GDM1 (cell line): ENCODE results near the gene PID1.

Experiments used
- DNase-seq: peaks from one replicate; lab custom pipeline; 2025; lab: John Stamatoyannopoulos, UW

The PID1 gene

DNA sequence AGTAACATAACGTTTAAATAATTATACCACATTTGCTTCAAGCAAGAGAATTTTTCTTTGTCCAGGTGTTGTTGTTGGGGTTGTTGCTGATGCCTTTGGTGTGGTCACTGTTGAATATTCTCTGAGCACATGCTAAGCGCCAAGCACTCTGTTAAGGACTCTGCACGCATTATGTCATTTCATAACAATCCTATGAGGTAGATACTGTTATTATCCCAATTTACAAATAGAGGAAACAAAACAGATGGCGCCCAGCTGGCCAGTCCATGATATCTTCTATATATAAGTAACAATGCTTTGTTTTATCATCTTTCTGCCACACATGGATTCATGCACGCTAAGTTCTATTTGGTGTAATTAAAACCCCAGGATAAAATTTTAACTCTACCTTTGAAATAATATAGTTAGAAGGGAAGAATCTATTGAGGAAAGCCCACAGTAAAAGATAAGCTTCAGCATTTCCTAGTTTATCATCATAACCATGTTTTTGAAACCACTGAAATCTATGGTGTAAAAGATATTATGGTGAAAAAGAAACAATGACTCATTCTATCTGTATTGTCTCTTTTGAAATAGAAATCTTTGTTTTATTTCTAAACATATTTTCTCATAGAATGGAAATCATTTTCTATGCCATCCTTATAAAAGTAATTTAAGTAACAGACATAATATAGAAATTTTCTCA, 199.7 kb downstream of the PID1 start:
- no peak for DNase-seq

DNA sequence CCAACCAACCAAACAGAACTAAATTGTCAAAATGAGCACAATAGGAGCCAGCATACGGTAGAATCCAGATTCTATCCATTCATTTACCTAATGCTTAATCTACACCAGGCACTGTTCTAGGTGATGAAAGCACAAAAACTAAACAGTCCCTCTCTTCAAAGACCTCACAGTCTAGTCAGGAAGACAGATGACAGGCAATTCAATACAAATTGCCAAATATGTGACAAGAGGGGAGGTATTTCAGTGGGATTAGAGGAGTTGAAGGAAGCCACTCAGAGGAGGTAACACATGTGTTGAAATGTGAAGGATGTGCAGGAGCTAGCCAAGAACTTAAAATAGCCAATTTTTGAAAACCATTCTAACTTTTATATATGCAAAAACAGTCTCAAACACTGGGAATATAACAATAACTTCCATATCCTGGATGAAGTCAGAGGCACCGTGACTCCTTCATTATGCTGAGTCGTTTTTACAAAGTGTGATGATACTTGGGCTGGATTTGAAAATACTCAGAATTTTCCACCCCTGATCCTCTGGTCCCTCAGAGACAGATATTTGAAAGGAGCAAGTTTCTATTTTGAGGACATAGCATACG, 204.9 kb downstream of the PID1 start:
- no peak for DNase-seq

DNA sequence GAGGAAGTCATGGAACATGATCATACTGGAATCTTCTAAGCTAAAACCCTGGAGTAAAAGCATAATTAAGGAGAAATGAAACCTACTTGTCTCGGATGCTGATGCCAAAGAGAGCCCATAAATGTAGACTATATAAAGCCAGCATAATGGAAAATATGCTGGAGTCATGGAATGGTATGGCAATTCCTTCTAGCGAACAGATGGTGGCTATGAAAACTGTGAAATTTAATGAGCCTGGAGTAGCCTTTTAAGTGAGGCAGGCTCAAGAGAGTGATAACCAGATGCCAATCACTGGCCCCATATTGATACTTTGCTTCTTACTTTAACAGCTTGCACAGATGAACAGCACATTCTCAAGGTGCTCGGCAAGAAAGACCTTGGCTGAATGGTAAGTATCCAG, 206.3 kb downstream of the PID1 start:
- no peak for DNase-seq

DNA sequence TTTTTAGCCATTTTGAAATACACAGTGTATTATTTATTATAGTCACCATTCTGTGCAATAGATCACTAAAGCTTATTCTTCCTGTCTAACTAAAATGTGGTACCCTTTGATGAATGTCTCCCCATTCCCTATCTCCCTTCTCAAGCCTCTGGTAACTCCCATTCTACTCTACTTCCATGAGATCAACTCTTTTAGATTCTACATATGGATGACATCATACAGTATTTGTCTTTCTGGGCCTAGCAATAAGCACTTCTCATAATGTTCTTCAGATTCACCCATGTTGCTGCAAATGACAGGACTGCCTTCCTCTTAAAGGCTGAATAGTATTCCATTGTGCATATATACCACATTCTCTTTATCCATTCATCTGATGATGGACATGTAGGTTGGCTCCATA, 210.9 kb downstream of the PID1 start:
- no peak for DNase-seq

DNA sequence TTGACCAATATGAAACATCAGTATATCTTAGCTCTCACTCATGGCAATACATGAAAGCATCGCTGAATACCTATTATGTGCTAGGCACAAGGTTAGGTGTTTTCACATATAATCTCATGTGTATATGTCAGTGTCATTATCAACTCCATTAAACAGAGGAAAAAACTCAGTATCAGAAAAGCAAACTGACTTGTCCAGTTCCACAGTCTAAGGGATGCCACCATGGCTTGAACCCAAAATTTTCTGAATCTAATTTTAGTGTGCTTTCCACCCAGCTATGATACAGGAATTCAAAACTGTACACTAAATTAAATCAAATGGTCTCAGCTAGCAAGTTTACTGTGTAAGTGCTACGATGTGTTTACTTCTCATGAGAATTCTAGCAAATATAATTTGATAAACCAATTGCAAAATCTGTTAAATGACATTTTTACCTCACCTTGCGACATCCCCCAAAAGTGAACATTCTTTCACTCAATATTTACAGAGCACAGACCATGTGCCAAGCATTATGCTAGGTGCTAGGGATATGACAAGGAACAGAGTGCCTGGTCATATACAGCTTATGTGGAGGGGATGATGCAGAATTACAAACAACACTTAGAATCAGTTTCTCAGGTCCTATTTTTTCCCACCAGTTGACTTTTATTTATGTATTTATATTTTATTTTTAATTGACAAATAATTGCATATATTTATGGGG, 211.6 kb downstream of the PID1 start:
- DNase-seq, result no peak

DNA sequence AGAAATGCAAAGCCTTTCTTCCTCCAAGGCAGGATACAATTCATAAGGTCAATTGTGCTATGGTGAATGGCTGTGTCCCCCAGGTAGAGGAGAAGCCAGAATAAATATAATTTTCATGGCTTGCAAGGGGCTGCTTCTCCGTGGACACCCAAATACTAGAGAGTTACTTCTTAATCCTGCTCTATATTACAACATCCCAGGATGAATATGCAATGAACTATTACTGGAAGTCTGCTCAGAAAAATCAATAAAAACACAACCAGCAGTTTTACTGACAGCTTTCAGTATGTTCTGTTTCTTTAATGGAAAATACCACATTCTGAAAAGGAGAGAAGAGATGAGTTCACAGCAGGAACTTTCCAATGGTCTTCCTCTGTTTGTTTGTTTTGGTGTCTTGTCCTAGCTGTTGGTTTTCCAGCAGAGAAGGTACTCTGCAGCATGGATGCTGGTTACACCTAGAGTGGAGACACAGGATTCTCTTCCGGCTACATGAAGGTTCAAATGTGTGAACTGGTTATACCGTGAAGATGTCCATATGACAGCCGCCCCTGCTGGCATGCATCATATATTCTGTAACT, 213.0 kb downstream of the PID1 start:
- no peak for DNase-seq

DNA sequence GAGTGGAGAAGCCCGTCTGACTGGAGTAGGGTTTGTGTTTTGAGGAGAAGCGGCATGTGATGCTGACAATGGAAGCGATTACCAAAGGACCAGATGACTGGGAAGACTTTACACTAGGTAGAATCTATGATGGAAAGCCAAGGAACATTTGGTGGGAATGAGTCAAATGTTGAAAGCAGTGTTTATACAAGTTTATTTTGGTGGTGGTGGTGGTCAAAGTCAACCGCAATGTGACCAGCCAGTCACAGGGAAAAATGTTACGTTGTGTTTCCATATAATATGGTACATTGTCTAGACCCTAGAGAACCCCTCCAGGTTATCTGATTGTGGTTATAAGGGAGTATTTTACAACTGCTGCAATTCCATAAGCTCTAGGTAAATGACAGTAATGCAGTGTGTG, 216.8 kb downstream of the PID1 start:
- no peak for DNase-seq

DNA sequence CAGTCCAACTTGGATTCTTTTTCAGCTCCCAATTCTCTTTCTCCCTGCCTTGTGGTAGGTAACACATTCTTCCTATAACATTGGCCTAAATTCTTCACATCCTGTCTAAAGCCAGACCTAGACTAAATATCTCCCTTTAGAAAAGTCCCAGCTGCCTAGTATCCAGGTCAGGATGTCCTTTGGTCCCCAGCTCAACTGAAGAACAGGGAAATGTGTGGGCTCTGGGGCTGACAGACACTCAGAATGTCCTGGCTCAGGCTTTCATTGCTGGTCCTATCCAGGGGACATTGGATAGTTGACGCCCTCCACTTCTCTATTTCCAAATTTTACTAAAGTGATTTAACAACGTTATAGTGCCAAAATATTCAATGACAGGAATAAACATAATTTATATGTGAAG, 219.3 kb downstream of the PID1 start:
- no peak for DNase-seq

DNA sequence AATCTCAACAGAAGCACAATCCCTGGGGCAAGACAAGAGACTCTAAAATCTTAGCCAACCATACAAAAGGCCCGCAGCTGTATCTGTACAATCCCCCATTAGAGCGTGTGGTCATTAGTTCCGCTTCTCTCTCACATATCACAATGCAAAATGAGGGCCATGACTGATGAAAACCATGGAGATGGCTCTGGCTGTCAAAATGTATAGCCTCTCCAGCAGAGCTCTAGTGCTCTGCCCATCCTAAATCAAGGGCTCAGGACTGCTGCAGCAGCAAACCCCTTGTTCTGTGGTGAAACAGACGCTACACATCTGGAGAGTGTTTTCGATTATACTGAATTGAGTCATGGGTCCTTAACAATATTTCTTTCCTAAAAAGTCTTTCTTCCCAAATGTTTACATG, 221.0 kb downstream of the PID1 start:
- no peak for DNase-seq

DNA sequence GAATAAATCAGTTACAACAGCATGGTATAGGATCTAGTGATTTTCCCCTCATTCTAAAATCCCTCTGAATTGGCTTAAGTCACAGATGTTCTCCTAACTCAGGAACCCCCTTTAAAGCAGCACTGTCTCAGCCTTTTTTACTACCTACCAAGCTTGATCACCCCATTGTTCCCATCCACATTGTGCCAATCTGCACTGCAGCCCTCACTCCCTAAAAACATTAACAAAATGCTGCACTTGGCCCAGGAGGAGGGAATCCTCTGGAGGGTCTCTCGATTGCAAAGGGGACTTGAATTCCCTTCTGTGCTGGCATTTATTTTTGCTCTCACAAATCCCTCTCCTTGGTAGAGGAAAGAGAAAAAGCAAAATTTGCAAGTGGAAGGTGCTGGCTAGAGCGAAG, 223.0 kb downstream of the PID1 start:
- no peak for DNase-seq

DNA sequence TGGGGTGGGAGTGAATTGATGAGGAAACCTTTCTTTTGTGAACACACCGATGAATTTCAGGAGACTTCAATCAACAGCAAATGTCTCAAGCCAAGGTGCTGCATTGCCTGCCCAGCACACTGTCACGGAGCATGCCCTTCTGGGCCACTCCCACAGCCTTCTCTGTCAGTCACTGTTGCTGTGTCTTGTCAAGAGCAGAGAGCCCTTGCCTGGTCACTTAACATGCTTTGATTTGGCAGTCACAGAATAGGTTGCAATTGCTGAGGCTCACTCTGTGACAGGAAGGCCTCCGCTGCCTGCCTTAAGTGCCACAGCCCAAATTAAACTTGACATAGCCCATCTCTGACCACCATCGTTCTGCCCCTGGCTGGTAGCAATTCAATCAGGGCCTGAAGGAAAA, 225.4 kb downstream of the PID1 start:
- DNase-seq, result no peak

DNA sequence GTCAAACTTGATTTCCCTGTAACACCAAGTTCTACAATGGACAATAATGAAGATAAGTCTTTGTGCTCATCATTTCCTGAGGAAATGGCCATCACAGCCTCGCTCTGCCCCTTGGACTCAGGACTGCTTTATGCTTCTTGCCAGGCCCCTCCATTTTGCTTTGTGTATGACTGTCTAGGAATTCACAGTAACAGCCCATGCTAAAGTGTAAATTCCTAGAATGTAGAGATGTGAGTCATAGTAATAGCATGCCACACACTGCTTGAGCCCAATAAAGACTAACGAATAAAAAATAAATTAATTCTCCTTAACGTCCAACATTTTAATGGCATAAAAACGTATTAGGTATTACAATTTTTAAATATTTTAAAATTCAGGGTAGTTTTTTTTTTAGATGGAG, 226.5 kb downstream of the PID1 start:
- no peak for DNase-seq

DNA sequence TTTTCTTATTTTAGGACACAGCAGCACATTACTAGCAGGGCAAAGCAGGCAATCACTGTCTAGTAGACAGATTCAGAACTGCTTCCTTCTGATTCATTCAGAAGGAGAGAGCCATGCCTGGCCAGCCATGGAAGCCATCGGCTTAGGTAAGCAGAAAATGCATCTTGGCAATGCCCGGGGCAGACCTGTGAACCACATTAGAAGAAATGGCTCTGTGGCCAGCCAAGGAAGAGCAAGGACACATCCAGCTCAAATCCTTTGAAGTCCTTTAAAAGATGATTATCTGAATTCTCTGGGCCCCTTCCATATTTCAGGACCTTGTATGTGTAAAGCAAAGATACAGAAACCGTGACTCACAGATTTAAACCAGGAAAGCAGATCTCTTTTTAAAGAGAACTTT, 227.4 kb downstream of the PID1 start:
- no peak for DNase-seq

DNA sequence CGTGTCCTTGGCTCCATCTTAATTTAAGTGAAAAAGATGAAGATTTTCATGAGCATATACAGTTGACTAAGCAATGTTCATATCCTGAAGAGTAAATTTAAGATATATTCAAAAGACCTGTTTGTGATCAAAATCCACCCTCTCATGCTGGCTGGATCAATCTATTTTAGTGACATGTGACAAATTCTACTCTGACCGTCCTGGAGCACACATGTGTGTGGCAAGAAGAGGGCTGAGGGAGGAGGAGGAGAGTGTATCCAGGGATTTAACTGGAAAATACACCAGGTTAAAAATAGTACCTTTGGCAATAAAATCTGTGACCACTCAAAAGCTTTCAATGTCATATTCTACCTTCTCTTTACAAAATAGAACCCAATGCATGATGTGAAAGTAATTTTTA, 228.7 kb downstream of the PID1 start:
- no peak for DNase-seq

DNA sequence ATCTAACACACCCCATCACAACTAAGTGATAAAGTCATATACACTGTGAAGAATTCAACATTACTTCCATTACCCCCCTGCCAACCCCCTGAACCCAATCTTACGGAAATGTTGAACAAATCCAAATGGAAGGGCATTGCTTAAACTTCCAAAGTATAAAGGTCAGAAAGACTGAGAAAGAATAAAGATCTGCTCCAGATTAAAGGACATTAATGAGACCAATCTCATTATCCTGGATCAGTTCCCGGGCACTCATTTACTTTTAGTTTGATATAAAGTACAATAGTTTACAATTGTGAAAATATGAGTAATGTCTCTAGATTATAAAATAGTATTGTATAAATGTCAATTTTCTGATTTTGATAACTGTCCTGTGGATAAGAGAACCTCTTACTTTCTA, 229.4 kb downstream of the PID1 start:
- DNase-seq, result no peak

DNA sequence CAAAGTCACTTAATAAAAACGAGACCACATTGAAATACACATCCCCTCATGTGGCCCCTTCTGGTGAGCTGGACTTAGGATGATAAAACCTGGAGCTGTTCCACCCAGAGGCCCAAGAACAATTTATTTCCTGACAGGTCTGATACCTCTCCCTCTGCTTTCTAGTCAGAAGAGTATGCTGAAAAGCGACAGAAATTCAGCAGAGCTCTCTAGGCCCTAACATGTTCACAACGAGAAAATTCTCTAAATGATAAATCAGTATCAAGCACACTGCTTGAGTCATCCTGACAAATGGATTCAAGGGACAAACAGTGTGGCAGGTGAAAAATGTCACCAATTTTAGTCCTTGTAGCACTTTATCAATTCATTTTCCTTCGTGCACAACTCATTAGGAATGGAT, 233.5 kb downstream of the PID1 start:
- no peak for DNase-seq

DNA sequence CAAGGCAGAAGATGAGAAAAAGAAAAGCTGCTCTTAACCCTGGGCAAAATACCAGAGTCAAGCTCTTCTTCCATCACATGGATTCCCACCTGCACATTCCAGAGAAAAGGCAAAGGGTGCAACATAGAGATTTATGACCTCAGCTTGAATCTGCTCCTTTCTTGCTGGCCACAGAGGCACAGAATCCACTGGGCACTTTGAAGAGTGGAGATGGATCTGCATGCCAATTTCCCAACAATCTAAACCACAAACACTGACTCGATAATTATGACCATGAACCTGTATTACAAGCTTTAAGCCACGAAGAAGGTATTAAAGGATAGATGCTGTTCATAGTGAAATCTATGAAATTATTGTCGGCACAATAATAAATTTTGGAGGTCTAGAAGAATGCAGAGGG, 237.3 kb downstream of the PID1 start:
- DNase-seq, result no peak

DNA sequence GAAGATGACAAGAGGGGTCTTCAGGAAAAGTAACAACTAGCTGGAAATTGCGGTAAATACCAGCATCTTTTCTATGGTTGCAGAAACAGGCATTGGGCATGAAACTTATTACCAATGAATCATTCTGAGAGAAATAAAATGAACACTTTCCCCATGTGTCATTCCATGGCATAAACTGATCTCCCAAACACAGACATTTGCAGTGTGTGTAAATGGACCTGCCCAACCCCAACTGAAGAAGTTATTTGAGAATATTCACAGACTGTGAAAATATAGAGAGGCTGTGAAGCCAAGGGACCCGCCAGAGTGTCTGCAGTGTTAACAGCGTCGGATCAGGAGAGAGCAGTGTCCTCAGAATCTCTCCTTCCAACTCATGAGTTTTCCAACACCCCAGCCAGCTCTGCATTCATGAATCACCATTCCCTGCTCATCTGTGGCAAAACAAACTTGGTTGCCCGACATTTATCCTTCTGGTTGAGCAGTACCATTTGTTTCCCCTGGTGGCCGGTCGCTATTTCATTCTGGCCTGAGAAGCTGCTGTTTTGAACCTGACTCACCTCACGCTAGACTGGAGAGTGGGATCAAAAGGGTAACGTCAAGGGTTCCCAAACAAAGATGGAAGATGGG, 238.4 kb downstream of the PID1 start:
- DNase-seq, result no peak

DNA sequence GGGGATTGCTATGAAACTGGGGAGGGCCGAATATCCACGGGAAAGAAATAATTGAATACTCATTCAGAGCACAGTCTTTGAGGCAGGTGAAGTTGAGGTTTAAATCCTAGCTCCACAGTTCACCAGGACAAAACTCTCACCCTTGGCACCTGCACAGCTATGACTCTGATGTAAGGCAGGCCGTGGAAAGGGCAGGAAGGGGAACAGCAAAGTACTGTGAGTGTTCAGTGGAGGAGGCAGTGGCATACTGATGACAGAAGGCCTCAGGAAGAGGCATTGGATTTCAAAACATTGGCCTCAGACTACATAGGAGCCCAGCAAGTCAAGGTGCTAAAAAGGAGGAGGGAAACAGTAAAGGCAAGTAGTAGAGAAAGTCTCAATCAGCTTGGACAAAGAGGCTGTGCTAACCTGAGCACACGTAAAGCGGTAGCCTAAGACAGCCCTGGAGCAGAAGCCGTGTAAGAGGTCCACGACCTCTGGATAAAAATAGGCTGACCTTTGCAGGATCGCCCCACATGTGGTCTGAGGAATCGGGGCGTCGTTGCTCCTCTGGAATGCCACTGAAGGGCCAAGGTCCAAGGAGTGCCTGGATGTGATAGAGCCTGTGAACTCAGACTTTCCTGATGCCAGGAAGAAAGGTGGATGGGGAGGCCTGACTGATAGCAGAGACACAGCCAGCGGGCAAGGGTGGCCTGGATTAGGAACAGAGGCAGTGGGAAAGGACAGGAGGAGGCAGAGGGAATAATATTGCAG, 243.6 kb downstream of the PID1 start:
- DNase-seq, result no peak

DNA sequence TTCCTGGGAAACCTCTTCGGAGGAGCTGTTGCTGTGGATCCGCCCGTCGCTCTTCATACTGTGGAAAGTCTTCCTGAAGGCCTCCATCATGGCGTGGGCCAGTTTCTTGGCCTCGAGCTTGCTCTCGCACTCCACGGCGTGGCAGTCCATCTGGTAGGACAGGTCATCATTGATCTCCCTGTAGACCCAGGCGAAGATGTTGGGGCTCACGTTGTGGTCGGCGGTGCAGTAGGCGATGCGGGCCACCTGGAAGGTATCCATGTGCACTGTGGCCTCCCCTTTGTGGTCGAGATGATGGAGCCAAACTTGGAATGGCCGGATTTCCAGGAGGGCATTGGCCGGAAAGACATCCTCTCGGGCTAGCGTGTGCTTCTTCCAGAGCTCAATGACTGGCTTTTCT, 245.4 kb downstream of the PID1 start:
- DNase-seq, result no peak

DNA sequence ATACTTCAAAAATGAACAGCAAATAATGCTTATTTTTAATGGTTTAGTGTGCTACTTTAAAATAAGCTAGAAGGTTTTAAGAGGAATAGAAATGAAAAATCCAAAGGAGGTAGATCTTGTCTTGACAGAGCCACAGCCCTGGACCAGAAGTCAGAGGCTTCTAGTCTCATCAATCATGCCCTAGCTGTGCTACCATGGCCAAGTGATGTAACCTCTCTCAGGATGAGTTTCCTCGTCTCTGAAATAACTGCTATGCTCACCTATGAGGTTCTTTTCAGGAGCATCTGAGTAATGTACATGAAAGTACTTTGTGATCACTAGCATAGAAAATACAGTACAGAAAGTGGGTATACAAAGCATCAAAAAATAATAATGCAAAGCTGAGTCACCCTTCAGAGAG, 248.4 kb downstream of the PID1 start:
- DNase-seq, result no peak

DNA sequence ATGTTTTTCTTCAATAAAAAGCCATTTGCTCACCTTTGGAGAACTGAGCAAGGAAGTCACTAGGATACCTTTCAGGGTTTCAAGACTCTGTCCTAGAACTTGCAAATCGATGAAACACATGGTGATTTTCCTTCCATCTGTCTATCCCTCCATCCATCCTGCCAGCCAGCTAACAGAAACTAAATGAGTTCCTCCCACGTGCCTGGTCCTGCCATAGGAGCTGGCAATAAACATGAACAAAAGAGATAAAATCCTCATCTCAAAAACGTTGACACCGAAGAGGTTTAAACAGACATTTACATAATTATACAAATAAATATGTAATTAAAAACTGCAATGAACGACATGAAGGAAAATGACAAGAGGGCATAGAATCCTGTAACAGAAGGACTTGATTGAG, 249.0 kb downstream of the PID1 start:
- no peak for DNase-seq
